Sigmoid colon (tissue), 7 donors: Measurements from ENCODE around the gene WDR88. TPM values are rescaled to one million over a fixed set of nuclear protein-coding genes. Genes with fewer than 3 reads are reported as not detected.

Source experiments
- DNase-seq: peaks from one replicate; pipeline ENCODE4 v3.0.0-alpha.2; 2019
- H3K27ac ChIP-seq, 4 donors: fragments of 200-600 bp; sonication (generic); one replicate each; pipeline ENCODE4 v1.5.1; 2016 to 2019; ENCODE audit warnings: mild to moderate bottlenecking in 1 of 4
- H3K27me3 ChIP-seq, 3 donors: fragments of 200-600 bp; sonication (generic); one replicate each; pipeline ENCODE4 v1.5.1; 2019; ENCODE audit warnings: mild to moderate bottlenecking in 1 of 3
- H3K36me3 ChIP-seq, 4 donors: fragments of 200-600 bp; sonication (generic); one replicate each; pipeline ENCODE4 v1.5.1; 2016 to 2019
- H3K4me1 ChIP-seq, 4 donors: fragments of 200-600 bp; sonication (generic); one replicate each; pipeline ENCODE4 v1.5.1; 2017 to 2019
- H3K4me3 ChIP-seq, 4 donors: fragments of 200-600 bp; sonication (generic); one replicate each; pipeline ENCODE4 v1.5.1; 2017 to 2019; ENCODE audit warnings: mild to moderate bottlenecking in 2 of 4, moderate library complexity in 1 of 4
- H3K9me3 ChIP-seq, 4 donors: fragments of 200-600 bp in 3 of 4; sonication (generic) in 3 of 4; one replicate each; pipeline versions ENCODE4 v1.5.1 to v1.6.1; 2013 to 2019
- CTCF ChIP-seq, 4 experiments: fragments of 450-650 bp in 3 of 4; fragments of 200-600 bp in 1 of 4; IDR thresholded peaks; one replicate each; pipeline ENCODE4 v1.5.1; 2016 to 2019; ENCODE audit warnings: antibody characterized with exemption in 4 of 4, mild to moderate bottlenecking in 3 of 4, moderate library complexity in 2 of 4
- EP300 ChIP-seq, 4 donors: sonication (generic); formaldehyde crosslinking; IDR thresholded peaks; one replicate each; pipeline ENCODE4 v1.6.1; 2017; ENCODE audit warnings: antibody characterized with exemption in 4 of 4
- POLR2A ChIP-seq, 2 donors: fragments of 450-650 bp; IDR thresholded peaks; one replicate each; pipeline ENCODE4 v1.6.1; 2016; ENCODE audit warnings: antibody characterized with exemption in 2 of 2, mild to moderate bottlenecking in 2 of 2, moderate library complexity in 2 of 2
- POLR2AphosphoS5 ChIP-seq, 4 donors: sonication (generic); formaldehyde crosslinking; IDR thresholded peaks; one replicate each; pipeline ENCODE4 v1.6.1; 2017; ENCODE audit warnings: antibody characterized with exemption in 4 of 4
- WGBS, 2 donors: extraction: QIAGEN DNeasy Blood & Tissue Kit; methylation state at CpG; one replicate each; pipeline ENCODE4 v1.1.7; 2013; 5-methylcytosine and 5-hydroxymethylcytosine counted together
- intact Hi-C: fragments of 100-400 bp; cut with DNase I; formaldehyde crosslinking; loops from one replicate; pipeline ENCODE4 v1.15.1; 2023
- polyA plus RNA-seq, 3 donors: library from polyadenylated mRNA; stranded (reverse); fragments of 200-250 nt; gene quantifications; one replicate each; pipeline ENCODE4 v1.2.3, GENCODE V29; 2013
- total RNA-seq, 4 donors: library from RNA; depleted of rRNA; stranded (reverse); fragments of >200 nt; gene quantifications; one replicate each; pipeline ENCODE4 v1.1.0, GENCODE V29; 2016
- donor health status: healthy with polysubstance abuse.
- donor health status: Bipolar disorder and iron deficiency.
- donor health status: healthy.

Gene WDR88
- total and polyA plus RNA-seq, 7 donors: not detected

GRCh38 chr19:33210266-33210940 is 78.5 kb downstream of the WDR88 start:
- no peaks in the 10 kb centered on the region for H3K27me3 ChIP-seq
- H3K27ac ChIP-seq: no peak overlapping the region
- H3K4me1 ChIP-seq: no peaks in the 10 kb centered on the region
- DNase-seq: no peak
- no peaks in the 10 kb centered on the region for H3K9me3 ChIP-seq
- H3K36me3 ChIP-seq: peaks cover 0 to 22% (median 7%) of the 10 kb centered on the region in 4 donors
- WGBS, 2 donors: 85 to 93% methylated on average over 22 of the region's 22 CpGs
- intact Hi-C loops: no loop called here
- no peak overlapping the region for H3K4me3 ChIP-seq
- TF ChIP-seq POLR2A (IDR thresholded peaks at IDR 0.05) (no peak), EP300 (IDR thresholded peaks at IDR 0.05) (no peak), POLR2AphosphoS5 (IDR thresholded peaks at IDR 0.05) (no peak), CTCF (IDR thresholded peaks at IDR 0.05) (no peak)

GRCh38 chr19:33211794-33212435 is 80.0 kb downstream of the WDR88 start:
- Histone ChIP-seq H3K27me3 (no peaks in the 10 kb centered on the region), H3K4me1 (no peaks in the 10 kb centered on the region), H3K36me3 (peaks cover 0 to 7% (median 2%) of the 10 kb centered on the region in 4 donors), H3K4me3 (no peak overlapping the region), H3K9me3 (no peaks in the 10 kb centered on the region), H3K27ac (no peak overlapping the region)
- DNase-seq: no peak
- TF ChIP-seq POLR2AphosphoS5 (IDR thresholded peaks at IDR 0.05): no peak
- no peak for TF ChIP-seq CTCF (IDR thresholded peaks at IDR 0.05)
- no peak for TF ChIP-seq POLR2A (IDR thresholded peaks at IDR 0.05)
- no peak for TF ChIP-seq EP300 (IDR thresholded peaks at IDR 0.05)
- intact Hi-C loops: no loop called here
- WGBS, 2 donors: 74 to 75% methylated on average over 17 of the region's 17 CpGs

GRCh38 chr19:33212436-33213172 is 80.7 kb downstream of the WDR88 start:
- WGBS, 2 donors: 82 to 88% methylated on average over 30 of the region's 30 CpGs
- Histone ChIP-seq H3K36me3 (peaks cover 0 to under 1% (median 0%) of the 10 kb centered on the region in 4 donors), H3K27me3 (no peaks in the 10 kb centered on the region), H3K27ac (no peak overlapping the region), H3K4me3 (no peak overlapping the region), H3K4me1 (no peaks in the 10 kb centered on the region), H3K9me3 (no peaks in the 10 kb centered on the region)
- intact Hi-C loops: no loop called here
- DNase-seq: no peak
- TF ChIP-seq POLR2AphosphoS5 (IDR thresholded peaks at IDR 0.05): no peak
- no peak for TF ChIP-seq CTCF (IDR thresholded peaks at IDR 0.05)
- no peak for TF ChIP-seq POLR2A (IDR thresholded peaks at IDR 0.05)
- TF ChIP-seq EP300 (IDR thresholded peaks at IDR 0.05): no peak

GRCh38 chr19:33214596-33214995 is 82.7 kb downstream of the WDR88 start:
- Histone ChIP-seq H3K4me3 (no peak overlapping the region), H3K4me1 (no peaks in the 10 kb centered on the region), H3K27ac (no peak overlapping the region), H3K36me3 (no peaks in the 10 kb centered on the region), H3K9me3 (no peaks in the 10 kb centered on the region), H3K27me3 (no peaks in the 10 kb centered on the region)
- no peak for TF ChIP-seq CTCF (IDR thresholded peaks at IDR 0.05)
- no peak for TF ChIP-seq POLR2A (IDR thresholded peaks at IDR 0.05)
- TF ChIP-seq POLR2AphosphoS5 (IDR thresholded peaks at IDR 0.05): no peak
- no peak for TF ChIP-seq EP300 (IDR thresholded peaks at IDR 0.05)
- WGBS, 2 donors: 28 to 57% methylated on average over 6 of the region's 6 CpGs
- DNase-seq: no peak
- intact Hi-C loops: no loop called here
